A673 (cell line): ENCODE results near the gene SMARCC1. TPM values are rescaled to one million over a fixed set of nuclear protein-coding genes. Genes with fewer than 3 reads are reported as not detected.

Experiments
- BruUV-seq: library from RNA; stranded (reverse); fragments of 400-500 nt; replicated peaks from 2 replicates; lab custom pipeline; 2021; lab: Mats Ljungman, UMichigan
- CTCF ChIA-PET: fragments of 300-600 bp; sonication (Branson Sonifier 250); formaldehyde crosslinking; loops from one replicate; lab custom pipeline; 2022; ENCODE audit warnings: antibody characterized with exemption; lab: Charles Lee
- POLR2A ChIA-PET: fragments of 300-600 bp; sonication (Branson Sonifier 250); formaldehyde crosslinking; loops from one replicate; lab custom pipeline; 2022; ENCODE audit warnings: antibody characterized with exemption; ENCODE audit not compliant: low non-redundant PET; lab: Charles Lee
- DNase-seq: peaks from one replicate; pipeline ENCODE4 v3.0.0-alpha.2; 2015; ENCODE audit warnings: low spot score
- H3K27ac ChIP-seq: fragments of 200-600 bp; sonication (generic); 2 replicates; pipeline ENCODE4 v1.5.1; 2016; ENCODE audit warnings: mixed run types, low read depth, mild to moderate bottlenecking, mixed read lengths, antibody characterized with exemption, low read length; ENCODE audit not compliant: poor library complexity, severe bottlenecking
- H3K27me3 ChIP-seq: fragments of 200-600 bp; sonication (generic); replicated peaks from 2 replicates; pipeline ENCODE4 v1.6.1; 2017; ENCODE audit warnings: mixed run types, low read depth, mild to moderate bottlenecking, mixed read lengths, antibody characterized with exemption, low read length; ENCODE audit not compliant: insufficient read depth, poor library complexity
- H3K36me3 ChIP-seq: fragments of 200-600 bp; sonication (generic); 2 replicates; pipeline ENCODE4 v1.6.1; 2016; ENCODE audit warnings: mixed run types, mild to moderate bottlenecking, mixed read lengths, antibody characterized with exemption, low read length; ENCODE audit not compliant: insufficient read depth, poor library complexity, severe bottlenecking
- H3K4me1 ChIP-seq: fragments of 200-600 bp; sonication (generic); 2 replicates; pipeline ENCODE4 v1.6.1; 2017; ENCODE audit warnings: mixed run types, mild to moderate bottlenecking, mixed read lengths, antibody characterized with exemption, low read length; ENCODE audit not compliant: insufficient read depth, poor library complexity, severe bottlenecking
- H3K4me3 ChIP-seq: fragments of 200-600 bp; sonication (generic); 2 replicates; pipeline ENCODE4 v1.5.1; 2016; ENCODE audit warnings: low read depth, mixed run types, mild to moderate bottlenecking, mixed read lengths, low read length; ENCODE audit not compliant: poor library complexity, severe bottlenecking
- H3K9me3 ChIP-seq: fragments of 200-600 bp; sonication (generic); 2 replicates; pipeline ENCODE4 v1.6.1; 2016; ENCODE audit warnings: mixed run types, low read depth, mild to moderate bottlenecking, mixed read lengths, antibody characterized with exemption, low read length; ENCODE audit not compliant: poor library complexity, severe bottlenecking
- EZH2 ChIP-seq: fragments of 200-600 bp; sonication (generic); IDR thresholded peaks from 2 replicates; pipeline ENCODE4 v1.6.1; 2017; ENCODE audit warnings: borderline replicate concordance, low read depth, mild to moderate bottlenecking, mixed read lengths, antibody characterized with exemption, low read length; ENCODE audit not compliant: poor library complexity, severe bottlenecking
- intact Hi-C: fragments of 100-400 bp; cut with micrococcal nuclease; formaldehyde crosslinking; loops from one replicate; pipeline ENCODE4 v1.10.0; 2022; ENCODE audit not compliant: unreplicated experiment
- total RNA-seq: library from RNA; stranded (reverse); gene quantifications from 2 replicates; pipeline ENCODE4 v1.2.3, GENCODE V29; 2021
- TF ChIP-seq, protein P1 (sequence below): fragments of 300-800, 200-600 bp; sonication (generic); conservative IDR thresholded peaks from 2 replicates; pipeline ENCODE4 v1.5.1; 2017; ENCODE audit warnings: low read depth, mild to moderate bottlenecking, antibody characterized with exemption, low read length, moderate library complexity, mixed read lengths

Gene SMARCC1
- total RNA-seq, 1 experiment from 2014 or later, result 126 TPM

GRCh38 chr3:47799733-47800132 is 18.0 kb upstream of the SMARCC1 start:
- Histone ChIP-seq H3K27ac (no peak overlapping the region), H3K36me3 (no peaks in the 10 kb centered on the region), H3K27me3 (no peaks in the 10 kb centered on the region), H3K4me3 (no peak overlapping the region), H3K9me3 (no peaks in the 10 kb centered on the region), H3K4me1 (no peaks in the 10 kb centered on the region)
- TF ChIP-seq, protein P1, sequence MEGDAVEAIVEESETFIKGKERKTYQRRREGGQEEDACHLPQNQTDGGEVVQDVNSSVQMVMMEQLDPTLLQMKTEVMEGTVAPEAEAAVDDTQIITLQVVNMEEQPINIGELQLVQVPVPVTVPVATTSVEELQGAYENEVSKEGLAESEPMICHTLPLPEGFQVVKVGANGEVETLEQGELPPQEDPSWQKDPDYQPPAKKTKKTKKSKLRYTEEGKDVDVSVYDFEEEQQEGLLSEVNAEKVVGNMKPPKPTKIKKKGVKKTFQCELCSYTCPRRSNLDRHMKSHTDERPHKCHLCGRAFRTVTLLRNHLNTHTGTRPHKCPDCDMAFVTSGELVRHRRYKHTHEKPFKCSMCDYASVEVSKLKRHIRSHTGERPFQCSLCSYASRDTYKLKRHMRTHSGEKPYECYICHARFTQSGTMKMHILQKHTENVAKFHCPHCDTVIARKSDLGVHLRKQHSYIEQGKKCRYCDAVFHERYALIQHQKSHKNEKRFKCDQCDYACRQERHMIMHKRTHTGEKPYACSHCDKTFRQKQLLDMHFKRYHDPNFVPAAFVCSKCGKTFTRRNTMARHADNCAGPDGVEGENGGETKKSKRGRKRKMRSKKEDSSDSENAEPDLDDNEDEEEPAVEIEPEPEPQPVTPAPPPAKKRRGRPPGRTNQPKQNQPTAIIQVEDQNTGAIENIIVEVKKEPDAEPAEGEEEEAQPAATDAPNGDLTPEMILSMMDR, result peak; percentile 44
- TF ChIP-seq EZH2, result no peak
- ChIA-PET CTCF (no interaction called here), POLR2A (no interaction called here)
- no TSS peak for BruUV-seq
- intact Hi-C loops, result no loop called here
- no peak for DNase-seq

DNA sequence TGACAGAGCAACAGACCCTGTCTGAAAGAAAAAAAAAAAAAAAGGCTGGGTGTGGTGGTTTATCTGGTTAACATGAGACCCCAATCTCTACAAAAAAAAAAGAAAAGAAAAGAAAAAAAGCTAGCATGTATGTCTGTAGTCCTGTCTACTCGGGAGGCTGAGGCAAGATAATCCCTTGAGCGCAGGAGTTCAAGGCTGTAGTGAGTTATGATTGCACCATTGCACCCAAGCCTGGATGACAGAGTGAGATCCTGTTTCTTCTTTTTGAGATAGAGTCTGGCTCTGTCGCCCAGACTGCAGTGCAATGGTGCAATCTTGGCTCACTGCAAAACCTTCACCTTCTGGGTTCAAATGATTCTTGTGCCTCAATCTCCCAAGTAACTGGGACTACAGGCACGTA is 12.9 kb upstream of the SMARCC1 start:
- Histone ChIP-seq H3K27ac (no peak overlapping the region), H3K4me3 (no peak overlapping the region), H3K9me3 (no peaks in the 10 kb centered on the region), H3K4me1 (no peaks in the 10 kb centered on the region), H3K27me3 (no peaks in the 10 kb centered on the region), H3K36me3 (no peaks in the 10 kb centered on the region)
- ChIA-PET CTCF (no interaction called here), POLR2A (no interaction called here)
- BruUV-seq, result no TSS peak
- intact Hi-C loops, result no loop called here
- TF ChIP-seq, protein P1, result no peak
- TF ChIP-seq EZH2, result no peak
- DNase-seq, result no peak

GRCh38 chr3:47792699-47793098 is 11.0 kb upstream of the SMARCC1 start:
- POLR2A ChIA-PET, result no interaction called here
- CTCF ChIA-PET, result no interaction called here
- BruUV-seq, result no TSS peak
- Histone ChIP-seq H3K4me1 (no peaks in the 10 kb centered on the region), H3K4me3 (no peak overlapping the region), H3K36me3 (no peaks in the 10 kb centered on the region), H3K27me3 (no peaks in the 10 kb centered on the region), H3K9me3 (no peaks in the 10 kb centered on the region), H3K27ac (no peak overlapping the region)
- intact Hi-C loops, result no loop called here
- TF ChIP-seq, protein P1, result no peak
- TF ChIP-seq EZH2, result no peak
- no peak for DNase-seq
